ENCODE data around the gene PEF1. TPM values are rescaled to one million over a fixed set of nuclear protein-coding genes. Genes with fewer than 3 reads are reported as not detected.

PEF1 gene
- total RNA-seq, 2 experiments from 2014 or later, result 56.1 to 67.7 TPM

GRCh38 chr1:31627301-31627929, 17.3 kb downstream of the PEF1 start:
- Histone ChIP-seq H3K4me3 (ENCODE audit: low read depth, low read length, poor library complexity, severe bottlenecking) (no peak overlapping the region), H3K79me2 (ENCODE audit: insufficient read depth, low read depth, low read length) (no peaks in the 10 kb centered on the region), H3K4me2 (ENCODE audit: low read length) (no peak overlapping the region), H3K9me2 (ENCODE audit: insufficient read depth, low read length) (no peaks in the 10 kb centered on the region), H3K27ac (ENCODE audit: low read depth, low read length, poor library complexity, severe bottlenecking) (no peak overlapping the region), H3K4me1 (ENCODE audit: insufficient read depth, low read length, poor library complexity, severe bottlenecking) (no peaks in the 10 kb centered on the region), H2AFZ (ENCODE audit: low read length) (no peak overlapping the region), H4K20me1 (ENCODE audit: insufficient read depth, low read length) (no peaks in the 10 kb centered on the region), H3K9me3 (ENCODE audit: low read length) (no peaks in the 10 kb centered on the region), H3K36me3 (ENCODE audit: insufficient read depth, low read length) (peaks cover 49% of the 10 kb centered on the region)
- ChIA-PET CTCF (ENCODE audit: unreplicated experiment) (no interaction called here), POLR2A (no interaction called here)
- TF ChIP-seq, protein P1, sequence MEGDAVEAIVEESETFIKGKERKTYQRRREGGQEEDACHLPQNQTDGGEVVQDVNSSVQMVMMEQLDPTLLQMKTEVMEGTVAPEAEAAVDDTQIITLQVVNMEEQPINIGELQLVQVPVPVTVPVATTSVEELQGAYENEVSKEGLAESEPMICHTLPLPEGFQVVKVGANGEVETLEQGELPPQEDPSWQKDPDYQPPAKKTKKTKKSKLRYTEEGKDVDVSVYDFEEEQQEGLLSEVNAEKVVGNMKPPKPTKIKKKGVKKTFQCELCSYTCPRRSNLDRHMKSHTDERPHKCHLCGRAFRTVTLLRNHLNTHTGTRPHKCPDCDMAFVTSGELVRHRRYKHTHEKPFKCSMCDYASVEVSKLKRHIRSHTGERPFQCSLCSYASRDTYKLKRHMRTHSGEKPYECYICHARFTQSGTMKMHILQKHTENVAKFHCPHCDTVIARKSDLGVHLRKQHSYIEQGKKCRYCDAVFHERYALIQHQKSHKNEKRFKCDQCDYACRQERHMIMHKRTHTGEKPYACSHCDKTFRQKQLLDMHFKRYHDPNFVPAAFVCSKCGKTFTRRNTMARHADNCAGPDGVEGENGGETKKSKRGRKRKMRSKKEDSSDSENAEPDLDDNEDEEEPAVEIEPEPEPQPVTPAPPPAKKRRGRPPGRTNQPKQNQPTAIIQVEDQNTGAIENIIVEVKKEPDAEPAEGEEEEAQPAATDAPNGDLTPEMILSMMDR (conservative IDR thresholded peaks at IDR 0.05; ENCODE audit: low read length), result no peak
- TF ChIP-seq EZH2phosphoT487 (IDR thresholded peaks at IDR 0.05; ENCODE audit: borderline replicate concordance, low read depth, low read length), result no peak
- BruUV-seq (replicated peaks), result no TSS peak
- DNase-seq (ENCODE audit: low spot score), result no peak
- intact Hi-C loops (cut with micrococcal nuclease; ENCODE audit: unreplicated experiment), result no loop called here

DNA sequence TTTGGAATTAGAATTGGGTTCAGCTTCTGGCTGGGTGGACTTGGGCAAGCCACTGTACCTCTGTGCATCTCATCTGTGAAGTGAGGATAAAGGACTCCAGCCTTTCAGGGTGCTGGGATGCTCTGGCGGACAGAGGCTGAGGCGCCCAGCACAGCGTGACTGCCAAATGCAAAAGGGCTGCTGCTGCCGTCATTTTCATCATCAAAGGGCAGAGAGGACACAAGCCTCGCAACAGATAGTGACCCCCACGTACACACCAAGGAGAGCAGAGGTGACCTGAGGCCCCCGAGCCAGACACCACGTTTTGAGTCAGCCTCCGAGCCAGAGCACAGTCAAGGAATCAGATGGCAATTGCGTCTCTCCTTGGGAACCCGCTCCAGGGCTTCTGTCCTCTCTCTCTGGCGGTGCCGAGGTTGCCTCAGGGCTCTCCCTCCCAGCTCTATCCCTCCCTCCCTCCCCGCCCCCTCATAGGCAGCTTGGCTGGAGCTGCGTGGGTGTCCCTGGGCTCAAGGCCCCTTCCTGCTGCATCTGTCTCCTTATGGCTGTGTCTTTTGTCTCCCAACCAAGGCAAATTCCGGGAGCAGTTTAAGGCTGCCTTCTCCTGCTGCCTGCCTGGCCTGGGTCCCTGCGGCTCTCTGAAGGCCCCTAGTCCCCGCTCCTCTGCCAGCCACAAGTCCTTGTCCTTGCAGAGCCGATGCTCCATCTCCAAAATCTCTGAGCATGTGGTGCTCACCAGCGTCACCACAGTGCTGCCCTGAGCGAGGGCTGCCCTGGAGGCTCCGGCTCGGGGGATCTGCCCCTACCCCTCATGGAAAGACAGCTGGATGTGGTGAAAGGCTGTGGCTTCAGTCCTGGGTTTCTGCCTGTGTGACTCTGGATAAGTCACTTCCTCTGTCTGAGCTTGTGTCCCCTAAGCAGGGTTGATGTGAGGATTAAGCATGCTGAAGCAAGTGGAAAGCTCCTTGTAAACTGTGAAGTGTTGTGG, 18.2 kb downstream of the PEF1 start:
- TF ChIP-seq, protein P1 (conservative IDR thresholded peaks at IDR 0.05; ENCODE audit: low read length), result no peak
- no peak for TF ChIP-seq EZH2phosphoT487 (IDR thresholded peaks at IDR 0.05; ENCODE audit: borderline replicate concordance, low read depth, low read length)
- intact Hi-C loops (cut with micrococcal nuclease; ENCODE audit: unreplicated experiment), result no loop called here
- Histone ChIP-seq H3K9me2 (ENCODE audit: insufficient read depth, low read length) (no peaks in the 10 kb centered on the region), H3K36me3 (ENCODE audit: insufficient read depth, low read length) (peaks cover 41% of the 10 kb centered on the region), H3K9me3 (ENCODE audit: low read length) (no peaks in the 10 kb centered on the region), H3K4me2 (ENCODE audit: low read length) (no peak overlapping the region), H3K4me1 (ENCODE audit: insufficient read depth, low read length, poor library complexity, severe bottlenecking) (no peaks in the 10 kb centered on the region), H3K4me3 (ENCODE audit: low read depth, low read length, poor library complexity, severe bottlenecking) (no peak overlapping the region), H3K79me2 (ENCODE audit: insufficient read depth, low read depth, low read length) (no peaks in the 10 kb centered on the region), H3K27ac (ENCODE audit: low read depth, low read length, poor library complexity, severe bottlenecking) (no peak overlapping the region), H2AFZ (ENCODE audit: low read length) (no peak overlapping the region), H4K20me1 (ENCODE audit: insufficient read depth, low read length) (no peaks in the 10 kb centered on the region)
- CTCF ChIA-PET (ENCODE audit: unreplicated experiment), result no interaction called here
- DNase-seq (ENCODE audit: low spot score), result no peak
- POLR2A ChIA-PET, result no interaction called here
- BruUV-seq (replicated peaks), result no TSS peak

Data from OCI-LY7 (cell line).